ENCODE measurements around the gene FZR1. TPM values are rescaled to one million over a fixed set of nuclear protein-coding genes. Genes with fewer than 3 reads are reported as not detected.

Gene FZR1
- total and polyA plus RNA-seq, 2 experiments from 2014 or later = 16.1 to 39.2 TPM

GRCh38 chr19:3586707-3587346, 80.7 kb downstream of the FZR1 start:
- Histone ChIP-seq H3K79me2 (replicated peaks; ENCODE audit: insufficient read depth) (no peaks in the 10 kb centered on the region), H2AFZ (no peak overlapping the region), H3K36me3 (ENCODE audit: insufficient read depth) (no peaks in the 10 kb centered on the region), H3K9me2 (ENCODE audit: insufficient read depth) (no peaks in the 10 kb centered on the region), H3K4me2 (no peak overlapping the region), H3K27ac (ENCODE audit: low read depth) (no peak overlapping the region), H3K4me3 (no peak overlapping the region), H3K27me3 (ENCODE audit: insufficient read depth) (peaks cover 47% of the 10 kb centered on the region), H4K20me1 (replicated peaks; ENCODE audit: insufficient read depth) (no peaks in the 10 kb centered on the region), H3K4me1 (ENCODE audit: insufficient read depth) (no peaks in the 10 kb centered on the region), H3F3A (replicated peaks; ENCODE audit: low read depth) (peaks cover 6% of the 10 kb centered on the region; the same call in 1 of the 2 replicates)
- Mint-ChIP-seq H3K27ac (no peak overlapping the region), H3K4me1 (no peaks in the 10 kb centered on the region), H3K4me3 (no peak overlapping the region), H3K9me3 (peaks cover 17% of the 10 kb centered on the region), H3K36me3 (ENCODE audit: low read depth) (peaks cover 3% of the 10 kb centered on the region; the same call in 2 of the 3 replicates), H3K27me3 (ENCODE audit: insufficient read depth, low read depth, poor library complexity) (peaks cover 16% of the 10 kb centered on the region)
- DNase-seq (ENCODE audit: low spot score) (no peak), ATAC-seq (peak; percentile 20)
- TF ChIP-seq NANOG (IDR thresholded peaks at IDR 0.05; ENCODE audit: borderline replicate concordance) (no peak), CREB1 (CRISPR knock-in tag; IDR thresholded peaks at IDR 0.05; ENCODE audit: low read depth) (no peak), ZNF331 (CRISPR knock-in tag; IDR thresholded peaks at IDR 0.05; ENCODE audit: low read depth) (no peak), ZNF462 (CRISPR knock-in tag; IDR thresholded peaks at IDR 0.05) (no peak), CTCF (conservative IDR thresholded peaks at IDR 0.05; ENCODE audit: low read depth in 2 of 2) (no peak), JUNB (IDR thresholded peaks at IDR 0.05; ENCODE audit: unreplicated experiment) (no peak), ETS1 (IDR thresholded peaks at IDR 0.05) (no peak), EZH2 (IDR thresholded peaks at IDR 0.05; ENCODE audit: low read depth, unreplicated experiment) (no peak), REST (IDR thresholded peaks at IDR 0.05; ENCODE audit: unreplicated experiment) (no peak), STAT1 (IDR thresholded peaks at IDR 0.05; ENCODE audit: unreplicated experiment) (no peak)
